ENCODE results near the gene GSTM4. TPM values are rescaled to one million over a fixed set of nuclear protein-coding genes. Genes with fewer than 3 reads are reported as not detected.
A peak's percentile ranks its signal among the peaks of the same experiment; 100 is the strongest.
"Not testable (repeated sequence)": the region's sequence is repeated elsewhere in the genome, so short reads cannot be mapped to it uniquely, and the experiment has no call there.

The GSTM4 gene
- total and polyA plus RNA-seq, 8 donors = 7.5 to 63.6 (median 24.2) TPM

GRCh38 chr1:109664671-109665070 is 8.8 kb downstream of the GSTM4 start:
- TF ChIP-seq POLR2A (IDR thresholded peaks at IDR 0.05) (no peak), CTCF (IDR thresholded peaks at IDR 0.05) (no peak), POLR2AphosphoS5 (IDR thresholded peaks at IDR 0.05) (no peak)
- peaks cover 0 to 35% (median 23%) of the 10 kb centered on the region in 4 donors for H3K36me3 ChIP-seq
- 61 to 88% (median 77%) methylated on average over 1 of the region's 1 CpG for WGBS, 5 donors
- no peak for DNase-seq
- H3K27ac ChIP-seq = no peak overlapping the region
- H3K4me1 ChIP-seq = peaks cover 10 to 22% (median 14%) of the 10 kb centered on the region in 4 donors
- no peaks in the 10 kb centered on the region for H3K27me3 ChIP-seq
- intact Hi-C loops (cut with DNase I; ENCODE audit: low total_unique reads) = no loop called here
- H3K9me3 ChIP-seq = no peaks in the 10 kb centered on the region
- H3K4me3 ChIP-seq = no peak overlapping the region

- intact Hi-C loops (cut with DNase I; ENCODE audit: low total_unique reads) = no loop called here
Observed at GRCh38 chr1:109667452-109668122, 11.7 kb downstream of the GSTM4 start, which contains the start of gene GSTM2. Gene GSTM2, plus strand, starts transcription at chr1:109668057. Its CDS starts 59 bp downstream, at chr1:109668116.

GRCh38 chr1:109668123-109668775 is 12.3 kb downstream of the GSTM4 start:
- H3K4me1 ChIP-seq = peaks cover 10 to 22% (median 14%) of the 10 kb centered on the region in 4 donors
- DNase-seq = peak in 1 of 2 donors; percentile 51
- H3K27ac ChIP-seq = peak overlapping the region; percentile 2 to 64 (median 47)
- no peak for TF ChIP-seq POLR2A (IDR thresholded peaks at IDR 0.05)
- TF ChIP-seq EP300 (IDR thresholded peaks at IDR 0.05) = no peak
- TF ChIP-seq CTCF (IDR thresholded peaks at IDR 0.05) = no peak
- no peak for TF ChIP-seq POLR2AphosphoS5 (IDR thresholded peaks at IDR 0.05)
- H3K9me3 ChIP-seq = no peaks in the 10 kb centered on the region
- intact Hi-C loops (cut with DNase I; ENCODE audit: low total_unique reads) = no loop called here
- 6 to 14% (median 9%) methylated on average over 6 to 26 of the region's 26 CpGs for WGBS, 5 donors
- no peaks in the 10 kb centered on the region for H3K27me3 ChIP-seq
- H3K36me3 ChIP-seq = peaks cover 0 to 27% (median 3%) of the 10 kb centered on the region in 4 donors
- peak overlapping the region; percentile 58 to 60 (median 59) for H3K4me3 ChIP-seq

More at GRCh38 chr1:109667452-109668122, 11.7 kb downstream of the GSTM4 start, which contains the start of gene GSTM2:
- Histone ChIP-seq H3K27ac (peak within 1 kb of the TSS; percentile 43 to 64 (median 47)), H3K36me3 (peaks cover 0 to 23% (median 2%) of the 10 kb centered on the region in 4 donors), H3K4me3 (peak within 1 kb of the TSS; percentile 58 to 60 (median 59)), H3K4me1 (peaks cover 10 to 22% (median 14%) of the 10 kb centered on the region in 4 donors), H3K27me3 (no peaks in the 10 kb centered on the region), H3K9me3 (no peaks in the 10 kb centered on the region)
- 9 to 13% (median 11%) methylated on average over 19 to 22 of the region's 22 CpGs for WGBS, 5 donors
- TF ChIP-seq POLR2A (IDR thresholded peaks at IDR 0.05) = no peak
- peak in 1 of 3 donors; percentile 60 for TF ChIP-seq POLR2AphosphoS5 (IDR thresholded peaks at IDR 0.05)
- peak; percentile 93 to 97 for DNase-seq

- WGBS, 5 donors = 79 to 92% (median 88%) methylated on average over 22 of the region's 22 CpGs
- Histone ChIP-seq H3K4me3 (no peak overlapping the region), H3K27ac (peak overlapping the region in 1 of 5 donors; percentile 8), H3K4me1 (peaks cover 10 to 19% (median 14%) of the 10 kb centered on the region in 4 donors), H3K36me3 (peaks cover 0 to 34% (median 7%) of the 10 kb centered on the region in 4 donors), H3K9me3 (no peaks in the 10 kb centered on the region), H3K27me3 (no peaks in the 10 kb centered on the region)
- TF ChIP-seq CTCF (IDR thresholded peaks at IDR 0.05) = no peak
- no peak for TF ChIP-seq POLR2A (IDR thresholded peaks at IDR 0.05)
- TF ChIP-seq EP300 (IDR thresholded peaks at IDR 0.05) = no peak
- no peak for TF ChIP-seq POLR2AphosphoS5 (IDR thresholded peaks at IDR 0.05)
- intact Hi-C loops (cut with DNase I; ENCODE audit: low total_unique reads) = no loop called here
- DNase-seq = no peak
Observed at GRCh38 chr1:109669246-109669948, 13.5 kb downstream of the GSTM4 start.

- H3K27me3 ChIP-seq; DNase-seq; H3K27ac ChIP-seq; H3K9me3 ChIP-seq; intact Hi-C loops (cut with DNase I; ENCODE audit: low total_unique reads); H3K4me3 ChIP-seq: not testable (repeated sequence)
- Histone ChIP-seq H3K4me1 (peaks cover 10 to 19% (median 14%) of the 10 kb centered on the region in 4 donors), H3K36me3 (peaks cover 0 to 34% (median 7%) of the 10 kb centered on the region in 4 donors)
- WGBS, 5 donors = 89 to 96% (median 96%) methylated on average over 4 to 5 of the region's 5 CpGs
Observed at GRCh38 chr1:109669949-109670302, 14.0 kb downstream of the GSTM4 start.

Data from stomach (tissue), 9 donors.